NCI-H345 treated with DMSO at 0.1 percent for 48 hours (cell line): Measurements from ENCODE around the gene PNPLA7.
"Not testable (repeated sequence)": the region's sequence is repeated elsewhere in the genome, so short reads cannot be mapped to it uniquely, and the experiment has no call there.

Source experiments
- DNase-seq: peaks from one replicate; lab custom pipeline; 2025; ENCODE audit not compliant: unreplicated experiment; lab: John Stamatoyannopoulos, UW

PNPLA7 gene

GRCh38 chr9:137482094-137482781, 68.0 kb downstream of the PNPLA7 start:
- DNase-seq: no peak

GRCh38 chr9:137480686-137481683, 69.2 kb downstream of the PNPLA7 start:
- DNase-seq: no peak

- DNase-seq: no peak
Measured at GRCh38 chr9:137479892-137480685, 70.1 kb downstream of the PNPLA7 start.

- DNase-seq: no peak
Measured at GRCh38 chr9:137478962-137479861, 71.0 kb downstream of the PNPLA7 start.

GRCh38 chr9:137478613-137478961, 71.6 kb downstream of the PNPLA7 start:
- no peak for DNase-seq

- DNase-seq: no peak
Measured at GRCh38 chr9:137477778-137478612, 72.2 kb downstream of the PNPLA7 start.

GRCh38 chr9:137476856-137477255, 73.3 kb downstream of the PNPLA7 start:
- DNase-seq: no peak

GRCh38 chr9:137475666-137476065, 74.5 kb downstream of the PNPLA7 start:
- DNase-seq: no peak

GRCh38 chr9:137474271-137474670, 75.9 kb downstream of the PNPLA7 start:
- no peak for DNase-seq

- no peak for DNase-seq
Measured at GRCh38 chr9:137470785-137471184, 79.4 kb downstream of the PNPLA7 start.

- no peak for DNase-seq
Measured at GRCh38 chr9:137467896-137468295, 82.3 kb downstream of the PNPLA7 start.

- DNase-seq: no peak
Measured at GRCh38 chr9:137467161-137467581, 83.0 kb downstream of the PNPLA7 start.

GRCh38 chr9:137466389-137467085, 83.7 kb downstream of the PNPLA7 start:
- DNase-seq: not testable (repeated sequence)

- DNase-seq: no peak
Measured at GRCh38 chr9:137465720-137466388, 84.3 kb downstream of the PNPLA7 start.

GRCh38 chr9:137465000-137465719, 85.0 kb downstream of the PNPLA7 start:
- DNase-seq: no peak

- DNase-seq: no peak
Measured at GRCh38 chr9:137464291-137464999, 85.8 kb downstream of the PNPLA7 start.

- DNase-seq: no peak
Measured at GRCh38 chr9:137463931-137464290, 86.3 kb downstream of the PNPLA7 start.
